GM23338 (cell line): ENCODE results near the gene CNGB1. TPM values are rescaled to one million over a fixed set of nuclear protein-coding genes. Genes with fewer than 3 reads are reported as not detected.

ENCODE experiments used
- ATAC-seq: fragments of 200-7000 bp; cut with Tn5 transposase; 3 replicates; pipeline ENCODE4 v1.9.1; 2020
- DNase-seq: peaks from one replicate; pipeline ENCODE4 v3.0.0-alpha.2; 2015; ENCODE audit warnings: low spot score
- H2AFZ ChIP-seq: fragments of 200-600 bp; sonication (generic); 2 replicates; pipeline ENCODE4 v1.8.0; 2016; ENCODE audit warnings: antibody characterized with exemption, mild to moderate bottlenecking, moderate library complexity
- H3F3A ChIP-seq: fragments of 200-600 bp; sonication (generic); replicated peaks from 2 replicates; pipeline ENCODE4 v1.8.0; 2017; ENCODE audit warnings: antibody characterized with exemption, mixed run types, low read depth
- H3K27ac ChIP-seq: fragments of 200-600 bp; sonication (generic); 2 replicates; pipeline ENCODE4 v1.6.1; 2016; ENCODE audit warnings: low read depth
- H3K27me3 ChIP-seq: fragments of 200-600 bp; sonication (generic); 2 replicates; pipeline ENCODE4 v1.8.0; 2016; ENCODE audit warnings: mild to moderate bottlenecking, mixed run types, moderate library complexity; ENCODE audit not compliant: insufficient read depth
- H3K36me3 ChIP-seq: fragments of 200-600 bp; sonication (generic); 2 replicates; pipeline ENCODE4 v1.8.0; 2016; ENCODE audit warnings: mild to moderate bottlenecking; ENCODE audit not compliant: insufficient read depth
- H3K4me1 ChIP-seq: fragments of 200-600 bp; sonication (generic); 2 replicates; pipeline ENCODE4 v1.8.0; 2016; ENCODE audit warnings: mild to moderate bottlenecking, moderate library complexity; ENCODE audit not compliant: insufficient read depth
- H3K4me2 ChIP-seq: fragments of 200-600 bp; sonication (generic); 2 replicates; pipeline ENCODE4 v1.7.1; 2017; ENCODE audit warnings: mixed run types
- H3K4me3 ChIP-seq: fragments of 200-600 bp; sonication (generic); 2 replicates; pipeline ENCODE4 v1.6.1; 2016; ENCODE audit warnings: mixed run types
- H3K79me2 ChIP-seq: fragments of 200-600 bp; sonication (generic); replicated peaks from 2 replicates; pipeline ENCODE4 v1.8.0; 2017; ENCODE audit warnings: mild to moderate bottlenecking; ENCODE audit not compliant: insufficient read depth
- H3K9me2 ChIP-seq: fragments of 200-600 bp; sonication (generic); 2 replicates; pipeline ENCODE4 v1.8.0; 2017; ENCODE audit not compliant: insufficient read depth
- H4K20me1 ChIP-seq: fragments of 200-600 bp; sonication (generic); replicated peaks from 2 replicates; pipeline ENCODE4 v1.8.0; 2017; ENCODE audit warnings: mild to moderate bottlenecking; ENCODE audit not compliant: insufficient read depth
- H3K27ac Mint-ChIP-seq: 2 replicates; pipeline ENCODE4 v1.8.0; 2020; ENCODE audit warnings: inconsistent platforms, mild to moderate bottlenecking, moderate library complexity, mixed read lengths
- H3K27me3 Mint-ChIP-seq: 3 replicates; pipeline ENCODE4 v1.8.0; 2022; ENCODE audit warnings: low read depth, mild to moderate bottlenecking, moderate library complexity, mixed read lengths, inconsistent platforms; ENCODE audit not compliant: insufficient read depth, poor library complexity
- H3K36me3 Mint-ChIP-seq: 3 replicates; pipeline ENCODE4 v1.8.0; 2021; ENCODE audit warnings: low read depth, mild to moderate bottlenecking, inconsistent platforms, moderate library complexity, mixed read lengths
- H3K4me1 Mint-ChIP-seq: 3 replicates; pipeline ENCODE4 v1.8.0; 2020; ENCODE audit warnings: mild to moderate bottlenecking, inconsistent platforms, mixed read lengths
- H3K4me3 Mint-ChIP-seq: 3 replicates; pipeline ENCODE4 v1.8.0; 2021; ENCODE audit warnings: moderate library complexity, mild to moderate bottlenecking, inconsistent platforms, mixed read lengths
- H3K9me3 Mint-ChIP-seq: 3 replicates; pipeline ENCODE4 v1.8.0; 2020; ENCODE audit warnings: moderate library complexity, mild to moderate bottlenecking, inconsistent platforms, mixed read lengths
- EZH2 ChIP-seq: fragments of 200-600 bp; sonication (generic); IDR thresholded peaks from one replicate; pipeline ENCODE4 v1.8.0; 2017; ENCODE audit warnings: antibody characterized with exemption, mild to moderate bottlenecking, low read depth; ENCODE audit not compliant: unreplicated experiment
- POLR2AphosphoS5 ChIP-seq: IDR thresholded peaks from 2 replicates; pipeline ENCODE4 v1.6.1; 2016; ENCODE audit warnings: antibody characterized with exemption, low read depth
- ZNF331 ChIP-seq: fragments of 250-450 bp; sonication (Bioruptor Pico); IDR thresholded peaks from 2 replicates; pipeline ENCODE4 v1.5.0; 2020; ENCODE audit warnings: low read depth, mild to moderate bottlenecking, moderate library complexity
- polyA plus RNA-seq: library from polyadenylated mRNA; unstranded; fragments of >200 nt; fragmentation: Nextera tagmentation; extraction: Ambion mirVana; gene quantifications from 2 replicates; pipeline ENCODE4 v1.2.1, GENCODE V29; 2016
- total RNA-seq: library from RNA; depleted of rRNA; stranded (reverse); fragments of >200 nt; shearing (Covaris generic); gene quantifications from 2 replicates; pipeline ENCODE4 v1.2.3, GENCODE V29; 2014
- TF ChIP-seq, protein P1 (sequence below): fragments of 250-450 bp; sonication (Bioruptor Pico); IDR thresholded peaks from 2 replicates; pipeline ENCODE4 v1.5.0; 2020; ENCODE audit warnings: mild to moderate bottlenecking, moderate library complexity
- TF ChIP-seq, protein P2 (sequence below), 2 experiments: fragments of 200-600 bp in 1 of 2; sonication (generic) in 1 of 2; conservative IDR thresholded peaks; 2 replicates each; pipeline versions ENCODE4 v1.5.1 to v1.6.1; 2016 to 2017; ENCODE audit warnings: antibody characterized with exemption in 2 of 2, low read depth in 2 of 2, mild to moderate bottlenecking in 2 of 2, moderate library complexity in 1 of 2

CNGB1 gene
- total and polyA plus RNA-seq, 2 experiments from 2014 or later: not detected

DNA sequence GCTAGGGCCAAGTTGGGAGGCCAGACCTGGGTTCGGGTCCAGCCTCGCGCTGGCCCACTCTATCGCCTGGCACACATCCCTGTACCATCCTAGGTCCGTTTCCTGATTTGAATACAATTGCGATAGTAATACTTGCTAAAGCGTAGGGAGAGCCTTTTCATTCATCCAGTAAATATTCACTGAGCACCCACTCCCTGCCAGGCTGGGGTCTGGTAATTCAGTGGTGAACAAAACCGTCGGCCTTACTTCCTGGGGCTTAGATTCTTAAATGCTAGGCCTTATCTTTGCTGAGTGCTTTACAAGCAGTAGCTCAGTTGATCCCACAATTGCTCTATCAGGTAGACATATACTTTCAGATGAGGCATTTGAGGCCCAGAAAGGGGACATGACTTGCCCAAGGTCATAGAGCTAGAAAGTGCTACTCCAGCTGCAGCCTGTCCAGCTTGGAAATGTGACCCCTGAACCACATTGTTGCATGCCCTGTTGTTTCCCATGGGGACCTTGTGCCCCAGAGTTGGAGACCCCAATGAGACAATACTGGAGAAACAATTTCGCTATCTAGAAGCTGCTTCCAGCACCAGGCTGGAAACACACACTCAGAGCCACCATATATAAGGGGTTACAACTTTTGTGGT is 31.0 kb upstream of the CNGB1 start:
- Histone ChIP-seq H3F3A (peaks cover 7% of the 10 kb centered on the region), H3K79me2 (peaks cover 20% of the 10 kb centered on the region), H4K20me1 (peaks cover 3% of the 10 kb centered on the region; the same call in 1 of the 2 replicates), H3K27ac (no peak overlapping the region), H3K4me1 (peaks cover 8% of the 10 kb centered on the region), H3K36me3 (peaks cover 13% of the 10 kb centered on the region), H2AFZ (peak overlapping the region; percentile 86; the same call in 1 of the 2 replicates), H3K4me2 (peak overlapping the region; percentile 98), H3K27me3 (no peaks in the 10 kb centered on the region), H3K9me2 (no peaks in the 10 kb centered on the region), H3K4me3 (peak overlapping the region; percentile 95)
- peaks cover 4% of the 10 kb centered on the region; the same call in 1 of the 3 replicates for H3K9me3 Mint-ChIP-seq
- ATAC-seq: no peak
- H3K4me3 Mint-ChIP-seq: peak overlapping the region; percentile 90
- H3K36me3 Mint-ChIP-seq: peaks cover 52% of the 10 kb centered on the region
- H3K4me1 Mint-ChIP-seq: peaks cover 22% of the 10 kb centered on the region
- DNase-seq: no peak
- TF ChIP-seq, protein P1, sequence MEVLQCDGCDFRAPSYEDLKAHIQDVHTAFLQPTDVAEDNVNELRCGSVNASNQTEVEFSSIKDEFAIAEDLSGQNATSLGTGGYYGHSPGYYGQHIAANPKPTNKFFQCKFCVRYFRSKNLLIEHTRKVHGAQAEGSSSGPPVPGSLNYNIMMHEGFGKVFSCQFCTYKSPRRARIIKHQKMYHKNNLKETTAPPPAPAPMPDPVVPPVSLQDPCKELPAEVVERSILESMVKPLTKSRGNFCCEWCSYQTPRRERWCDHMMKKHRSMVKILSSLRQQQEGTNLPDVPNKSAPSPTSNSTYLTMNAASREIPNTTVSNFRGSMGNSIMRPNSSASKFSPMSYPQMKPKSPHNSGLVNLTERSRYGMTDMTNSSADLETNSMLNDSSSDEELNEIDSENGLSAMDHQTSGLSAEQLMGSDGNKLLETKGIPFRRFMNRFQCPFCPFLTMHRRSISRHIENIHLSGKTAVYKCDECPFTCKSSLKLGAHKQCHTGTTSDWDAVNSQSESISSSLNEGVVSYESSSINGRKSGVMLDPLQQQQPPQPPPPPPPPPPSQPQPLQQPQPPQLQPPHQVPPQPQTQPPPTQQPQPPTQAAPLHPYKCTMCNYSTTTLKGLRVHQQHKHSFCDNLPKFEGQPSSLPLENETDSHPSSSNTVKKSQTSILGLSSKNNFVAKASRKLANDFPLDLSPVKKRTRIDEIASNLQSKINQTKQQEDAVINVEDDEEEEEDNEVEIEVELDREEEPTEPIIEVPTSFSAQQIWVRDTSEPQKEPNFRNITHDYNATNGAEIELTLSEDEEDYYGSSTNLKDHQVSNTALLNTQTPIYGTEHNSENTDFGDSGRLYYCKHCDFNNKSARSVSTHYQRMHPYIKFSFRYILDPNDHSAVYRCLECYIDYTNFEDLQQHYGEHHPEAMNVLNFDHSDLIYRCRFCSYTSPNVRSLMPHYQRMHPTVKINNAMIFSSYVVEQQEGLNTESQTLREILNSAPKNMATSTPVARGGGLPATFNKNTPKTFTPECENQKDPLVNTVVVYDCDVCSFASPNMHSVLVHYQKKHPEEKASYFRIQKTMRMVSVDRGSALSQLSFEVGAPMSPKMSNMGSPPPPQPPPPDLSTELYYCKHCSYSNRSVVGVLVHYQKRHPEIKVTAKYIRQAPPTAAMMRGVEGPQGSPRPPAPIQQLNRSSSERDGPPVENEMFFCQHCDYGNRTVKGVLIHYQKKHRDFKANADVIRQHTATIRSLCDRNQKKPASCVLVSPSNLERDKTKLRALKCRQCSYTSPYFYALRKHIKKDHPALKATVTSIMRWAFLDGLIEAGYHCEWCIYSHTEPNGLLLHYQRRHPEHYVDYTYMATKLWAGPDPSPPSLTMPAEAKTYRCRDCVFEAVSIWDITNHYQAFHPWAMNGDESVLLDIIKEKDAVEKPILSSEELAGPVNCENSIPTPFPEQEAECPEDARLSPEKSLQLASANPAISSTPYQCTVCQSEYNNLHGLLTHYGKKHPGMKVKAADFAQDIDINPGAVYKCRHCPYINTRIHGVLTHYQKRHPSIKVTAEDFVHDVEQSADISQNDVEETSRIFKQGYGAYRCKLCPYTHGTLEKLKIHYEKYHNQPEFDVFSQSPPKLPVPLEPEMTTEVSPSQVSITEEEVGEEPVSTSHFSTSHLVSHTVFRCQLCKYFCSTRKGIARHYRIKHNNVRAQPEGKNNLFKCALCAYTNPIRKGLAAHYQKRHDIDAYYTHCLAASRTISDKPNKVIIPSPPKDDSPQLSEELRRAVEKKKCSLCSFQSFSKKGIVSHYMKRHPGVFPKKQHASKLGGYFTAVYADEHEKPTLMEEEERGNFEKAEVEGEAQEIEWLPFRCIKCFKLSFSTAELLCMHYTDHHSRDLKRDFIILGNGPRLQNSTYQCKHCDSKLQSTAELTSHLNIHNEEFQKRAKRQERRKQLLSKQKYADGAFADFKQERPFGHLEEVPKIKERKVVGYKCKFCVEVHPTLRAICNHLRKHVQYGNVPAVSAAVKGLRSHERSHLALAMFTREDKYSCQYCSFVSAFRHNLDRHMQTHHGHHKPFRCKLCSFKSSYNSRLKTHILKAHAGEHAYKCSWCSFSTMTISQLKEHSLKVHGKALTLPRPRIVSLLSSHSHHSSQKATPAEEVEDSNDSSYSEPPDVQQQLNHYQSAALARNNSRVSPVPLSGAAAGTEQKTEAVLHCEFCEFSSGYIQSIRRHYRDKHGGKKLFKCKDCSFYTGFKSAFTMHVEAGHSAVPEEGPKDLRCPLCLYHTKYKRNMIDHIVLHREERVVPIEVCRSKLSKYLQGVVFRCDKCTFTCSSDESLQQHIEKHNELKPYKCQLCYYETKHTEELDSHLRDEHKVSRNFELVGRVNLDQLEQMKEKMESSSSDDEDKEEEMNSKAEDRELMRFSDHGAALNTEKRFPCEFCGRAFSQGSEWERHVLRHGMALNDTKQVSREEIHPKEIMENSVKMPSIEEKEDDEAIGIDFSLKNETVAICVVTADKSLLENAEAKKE (CRISPR knock-in tag): no peak
- TF ChIP-seq, protein P2, sequence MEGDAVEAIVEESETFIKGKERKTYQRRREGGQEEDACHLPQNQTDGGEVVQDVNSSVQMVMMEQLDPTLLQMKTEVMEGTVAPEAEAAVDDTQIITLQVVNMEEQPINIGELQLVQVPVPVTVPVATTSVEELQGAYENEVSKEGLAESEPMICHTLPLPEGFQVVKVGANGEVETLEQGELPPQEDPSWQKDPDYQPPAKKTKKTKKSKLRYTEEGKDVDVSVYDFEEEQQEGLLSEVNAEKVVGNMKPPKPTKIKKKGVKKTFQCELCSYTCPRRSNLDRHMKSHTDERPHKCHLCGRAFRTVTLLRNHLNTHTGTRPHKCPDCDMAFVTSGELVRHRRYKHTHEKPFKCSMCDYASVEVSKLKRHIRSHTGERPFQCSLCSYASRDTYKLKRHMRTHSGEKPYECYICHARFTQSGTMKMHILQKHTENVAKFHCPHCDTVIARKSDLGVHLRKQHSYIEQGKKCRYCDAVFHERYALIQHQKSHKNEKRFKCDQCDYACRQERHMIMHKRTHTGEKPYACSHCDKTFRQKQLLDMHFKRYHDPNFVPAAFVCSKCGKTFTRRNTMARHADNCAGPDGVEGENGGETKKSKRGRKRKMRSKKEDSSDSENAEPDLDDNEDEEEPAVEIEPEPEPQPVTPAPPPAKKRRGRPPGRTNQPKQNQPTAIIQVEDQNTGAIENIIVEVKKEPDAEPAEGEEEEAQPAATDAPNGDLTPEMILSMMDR (conservative IDR thresholded peaks at IDR 0.05; ENCODE audit: low read depth in 2 of 2): no peak
- TF ChIP-seq ZNF331: no peak
- no peak for TF ChIP-seq POLR2AphosphoS5
- no peak for TF ChIP-seq EZH2
- peaks cover 14% of the 10 kb centered on the region for H3K27me3 Mint-ChIP-seq
- no peak overlapping the region; the same call in 1 of the 2 replicates for H3K27ac Mint-ChIP-seq
